ENCODE data around the gene SOBP.

DNA sequence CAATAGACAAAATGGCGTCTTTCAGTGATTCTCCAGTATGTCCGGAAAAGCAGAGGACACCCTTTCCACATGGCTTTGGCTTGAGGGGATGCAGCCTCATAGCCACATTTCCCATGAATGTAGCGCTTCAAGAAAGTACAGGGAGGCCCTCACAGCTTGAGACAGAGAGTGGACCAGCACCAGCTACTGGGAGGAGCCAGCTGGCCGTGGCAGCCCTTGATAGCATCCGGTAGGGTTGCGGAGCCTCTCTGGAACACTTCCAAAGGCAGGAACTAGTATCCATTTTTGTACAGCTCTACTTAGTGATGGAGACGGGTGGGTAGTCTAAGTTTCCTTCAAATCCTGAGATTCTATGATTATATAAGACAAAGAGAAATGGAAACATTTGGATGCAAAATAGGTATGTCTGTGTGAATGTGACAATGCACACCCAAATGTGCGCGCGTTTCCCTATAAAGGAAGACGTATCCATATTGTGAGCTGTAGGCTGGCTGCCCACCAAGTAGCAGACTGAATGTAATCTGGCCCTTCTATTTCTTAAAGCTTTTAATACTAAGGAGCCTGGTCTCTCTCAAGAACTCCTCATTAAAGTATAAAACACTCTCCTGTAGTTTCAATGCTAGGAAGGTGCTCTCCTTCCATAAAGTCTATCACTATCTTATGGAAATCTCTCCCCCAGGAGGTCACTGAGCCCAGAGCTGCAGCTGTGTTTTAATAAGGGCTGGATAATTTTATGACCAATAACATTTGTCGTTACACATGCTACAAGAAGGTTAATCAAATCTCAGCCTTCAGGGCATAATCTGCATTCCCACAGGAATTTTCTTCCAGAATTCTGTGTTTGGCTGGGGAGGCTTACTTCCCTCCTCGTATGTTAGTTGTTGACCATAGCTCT, 74.0 kb downstream of the SOBP start:
- TF ChIP-seq, protein P1, sequence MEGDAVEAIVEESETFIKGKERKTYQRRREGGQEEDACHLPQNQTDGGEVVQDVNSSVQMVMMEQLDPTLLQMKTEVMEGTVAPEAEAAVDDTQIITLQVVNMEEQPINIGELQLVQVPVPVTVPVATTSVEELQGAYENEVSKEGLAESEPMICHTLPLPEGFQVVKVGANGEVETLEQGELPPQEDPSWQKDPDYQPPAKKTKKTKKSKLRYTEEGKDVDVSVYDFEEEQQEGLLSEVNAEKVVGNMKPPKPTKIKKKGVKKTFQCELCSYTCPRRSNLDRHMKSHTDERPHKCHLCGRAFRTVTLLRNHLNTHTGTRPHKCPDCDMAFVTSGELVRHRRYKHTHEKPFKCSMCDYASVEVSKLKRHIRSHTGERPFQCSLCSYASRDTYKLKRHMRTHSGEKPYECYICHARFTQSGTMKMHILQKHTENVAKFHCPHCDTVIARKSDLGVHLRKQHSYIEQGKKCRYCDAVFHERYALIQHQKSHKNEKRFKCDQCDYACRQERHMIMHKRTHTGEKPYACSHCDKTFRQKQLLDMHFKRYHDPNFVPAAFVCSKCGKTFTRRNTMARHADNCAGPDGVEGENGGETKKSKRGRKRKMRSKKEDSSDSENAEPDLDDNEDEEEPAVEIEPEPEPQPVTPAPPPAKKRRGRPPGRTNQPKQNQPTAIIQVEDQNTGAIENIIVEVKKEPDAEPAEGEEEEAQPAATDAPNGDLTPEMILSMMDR (IDR thresholded peaks at IDR 0.05): no peak
- TF ChIP-seq POLR2A (IDR thresholded peaks at IDR 0.05): no peak
